ENCODE measurements around the gene PEAK1. TPM values are rescaled to one million over a fixed set of nuclear protein-coding genes. Genes with fewer than 3 reads are reported as not detected.

PEAK1 gene
- total and polyA plus RNA-seq, 9 of the 15 experiments (the other 6 are each of a cell fraction or from before 2014, with no cell fraction given), result 0.99 to 22.4 (median 10.8) TPM

DNA sequence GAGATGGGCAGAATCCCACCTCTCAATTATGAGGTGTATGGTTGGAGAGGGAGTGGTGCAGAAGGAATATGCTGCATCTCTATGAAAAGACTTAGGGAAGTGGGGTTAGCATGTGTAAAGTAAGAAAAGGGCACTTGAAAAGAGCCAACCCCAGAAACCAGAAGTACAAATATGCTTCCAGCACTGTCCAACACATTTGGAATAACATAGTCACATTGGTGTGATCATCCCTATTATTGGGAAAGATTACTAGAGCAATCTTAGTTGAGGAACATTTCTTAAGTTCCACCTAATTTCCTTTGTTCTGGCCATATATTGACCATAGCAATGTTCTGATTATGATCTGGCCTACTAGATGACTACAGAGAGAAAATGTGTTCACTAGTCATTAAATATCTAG lies 35.0 kb upstream of the PEAK1 start:
- Histone ChIP-seq H3K9me3 (replicated peaks; ENCODE audit: control insufficient read depth, insufficient read depth, low read depth, low read length) (no peaks in the 10 kb centered on the region), H3K9ac (ENCODE audit: insufficient read depth in 1 of 2, low read depth in 2 of 2, low read length in 2 of 2) (no peak overlapping the region), H4K20me1 (replicated peaks; ENCODE audit: control insufficient read depth, insufficient read depth, low read length) (no peaks in the 10 kb centered on the region), H2AFZ (ENCODE audit: low read depth, low read length) (no peak overlapping the region), H3K4me1 (replicated peaks in 1 of 2; ENCODE audit: control insufficient read depth in 2 of 2, insufficient read depth in 2 of 2, low read length in 2 of 2) (no peaks in the 10 kb centered on the region), H3K9me1 (ENCODE audit: control insufficient read depth, insufficient read depth, low read length) (no peaks in the 10 kb centered on the region), H3K27ac (ENCODE audit: extremely low read depth, low read depth, low read length) (no peak overlapping the region), H3K79me2 (ENCODE audit: control insufficient read depth, insufficient read depth, low read length) (no peaks in the 10 kb centered on the region), H3K27me3 (ENCODE audit: control insufficient read depth in 2 of 2, insufficient read depth in 2 of 2, low read length in 2 of 2) (no peaks in the 10 kb centered on the region), H3K36me3 (ENCODE audit: control insufficient read depth, insufficient read depth, low read length) (peaks cover 17% of the 10 kb centered on the region; the same call in 1 of the 3 replicates), H3K4me3 (no peak overlapping the region), H3K4me2 (ENCODE audit: insufficient read depth, low read length) (no peak overlapping the region)
- BruUV-seq (replicated peaks), result no TSS peak
- intact Hi-C loops (cut with micrococcal nuclease), result no loop called here
- CTCF ChIA-PET (ENCODE audit: low intra/inter-chr PET ratio), result no interaction called here
- TF ChIP-seq, protein P1, sequence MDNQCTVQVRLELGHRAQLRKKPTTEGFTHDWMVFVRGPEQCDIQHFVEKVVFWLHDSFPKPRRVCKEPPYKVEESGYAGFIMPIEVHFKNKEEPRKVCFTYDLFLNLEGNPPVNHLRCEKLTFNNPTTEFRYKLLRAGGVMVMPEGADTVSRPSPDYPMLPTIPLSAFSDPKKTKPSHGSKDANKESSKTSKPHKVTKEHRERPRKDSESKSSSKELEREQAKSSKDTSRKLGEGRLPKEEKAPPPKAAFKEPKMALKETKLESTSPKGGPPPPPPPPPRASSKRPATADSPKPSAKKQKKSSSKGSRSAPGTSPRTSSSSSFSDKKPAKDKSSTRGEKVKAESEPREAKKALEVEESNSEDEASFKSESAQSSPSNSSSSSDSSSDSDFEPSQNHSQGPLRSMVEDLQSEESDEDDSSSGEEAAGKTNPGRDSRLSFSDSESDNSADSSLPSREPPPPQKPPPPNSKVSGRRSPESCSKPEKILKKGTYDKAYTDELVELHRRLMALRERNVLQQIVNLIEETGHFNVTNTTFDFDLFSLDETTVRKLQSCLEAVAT (IDR thresholded peaks at IDR 0.05), result no peak
- no peak for TF ChIP-seq TEAD4 (IDR thresholded peaks at IDR 0.05; ENCODE audit: low read length)
- no peak for TF ChIP-seq TEAD4 (CRISPR knock-in tag; IDR thresholded peaks at IDR 0.05; ENCODE audit: borderline replicate concordance)
- no peak for TF ChIP-seq KLF16 (IDR thresholded peaks at IDR 0.05)
- no peak for TF ChIP-seq HDAC3 (IDR thresholded peaks at IDR 0.05; ENCODE audit: borderline replicate concordance, partially characterized antibody)
- no peak for TF ChIP-seq SMARCE1 (IDR thresholded peaks at IDR 0.05)
- no peak for TF ChIP-seq ZNF830 (CRISPR knock-in tag; IDR thresholded peaks at IDR 0.05)
- no peak for TF ChIP-seq COPS2 (conservative IDR thresholded peaks at IDR 0.05)
- TF ChIP-seq MEF2D (tag; conservative IDR thresholded peaks at IDR 0.05; ENCODE audit: low read depth), result no peak
- TF ChIP-seq EZH2 (IDR thresholded peaks at IDR 0.05; ENCODE audit: borderline replicate concordance, low read depth, low read length), result no peak
- TF ChIP-seq, protein P2, sequence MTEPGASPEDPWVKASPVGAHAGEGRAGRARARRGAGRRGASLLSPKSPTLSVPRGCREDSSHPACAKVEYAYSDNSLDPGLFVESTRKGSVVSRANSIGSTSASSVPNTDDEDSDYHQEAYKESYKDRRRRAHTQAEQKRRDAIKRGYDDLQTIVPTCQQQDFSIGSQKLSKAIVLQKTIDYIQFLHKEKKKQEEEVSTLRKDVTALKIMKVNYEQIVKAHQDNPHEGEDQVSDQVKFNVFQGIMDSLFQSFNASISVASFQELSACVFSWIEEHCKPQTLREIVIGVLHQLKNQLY (CRISPR knock-in tag; conservative IDR thresholded peaks at IDR 0.05), result no peak
- TF ChIP-seq CAMTA2 (CRISPR knock-in tag; conservative IDR thresholded peaks at IDR 0.05), result no peak
- TF ChIP-seq, protein P3, sequence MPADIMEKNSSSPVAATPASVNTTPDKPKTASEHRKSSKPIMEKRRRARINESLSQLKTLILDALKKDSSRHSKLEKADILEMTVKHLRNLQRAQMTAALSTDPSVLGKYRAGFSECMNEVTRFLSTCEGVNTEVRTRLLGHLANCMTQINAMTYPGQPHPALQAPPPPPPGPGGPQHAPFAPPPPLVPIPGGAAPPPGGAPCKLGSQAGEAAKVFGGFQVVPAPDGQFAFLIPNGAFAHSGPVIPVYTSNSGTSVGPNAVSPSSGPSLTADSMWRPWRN (IDR thresholded peaks at IDR 0.05; ENCODE audit: low read depth), result no peak
- no peak for TF ChIP-seq ELF2 (CRISPR knock-in tag; IDR thresholded peaks at IDR 0.05)
- TF ChIP-seq EP400 (IDR thresholded peaks at IDR 0.05), result no peak
- no peak for TF ChIP-seq ZNF584 (CRISPR knock-in tag; IDR thresholded peaks at IDR 0.05; ENCODE audit: low read depth)
- TF ChIP-seq SNRNP70 (optimal IDR thresholded peaks at IDR 0.05; ENCODE audit: low read depth, low read length), result no peak
- no peak for TF ChIP-seq ZNF408 (CRISPR knock-in tag; IDR thresholded peaks at IDR 0.05; ENCODE audit: low read depth)
- TF ChIP-seq, protein P4, sequence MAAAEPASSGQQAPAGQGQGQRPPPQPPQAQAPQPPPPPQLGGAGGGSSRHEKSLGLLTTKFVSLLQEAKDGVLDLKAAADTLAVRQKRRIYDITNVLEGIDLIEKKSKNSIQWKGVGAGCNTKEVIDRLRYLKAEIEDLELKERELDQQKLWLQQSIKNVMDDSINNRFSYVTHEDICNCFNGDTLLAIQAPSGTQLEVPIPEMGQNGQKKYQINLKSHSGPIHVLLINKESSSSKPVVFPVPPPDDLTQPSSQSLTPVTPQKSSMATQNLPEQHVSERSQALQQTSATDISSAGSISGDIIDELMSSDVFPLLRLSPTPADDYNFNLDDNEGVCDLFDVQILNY (CRISPR knock-in tag; IDR thresholded peaks at IDR 0.05), result no peak
- no peak for TF ChIP-seq RBBP5 (IDR thresholded peaks at IDR 0.05; ENCODE audit: borderline replicate concordance, insufficient read depth, low read length, poor library complexity, severe bottlenecking)
- POLR2A ChIA-PET, result no interaction called here
- FAIRE-seq (no peak), ATAC-seq (no peak), DNase-seq (ENCODE audit: extremely low read depth in 1 of 4, low spot score in 3 of 4) (no peak)
- in situ Hi-C loops (cut with MboI), result no loop called here

Data from K562 (cell line).